Brain microvascular endothelial cell (primary cell): ENCODE measurements around the gene PLCB1.
"Not testable (repeated sequence)": the region's sequence is repeated elsewhere in the genome, so short reads cannot be mapped to it uniquely, and the experiment has no call there.

Experiments used
- DNase-seq: peaks from one replicate; pipeline ENCODE4 v3.0.0-alpha.2; 2020
- H3K27ac ChIP-seq: fragments of 250-450 bp; sonication (Bioruptor Pico); 2 replicates; pipeline ENCODE4 v1.5.1; 2020; ENCODE audit warnings: mild to moderate bottlenecking, moderate library complexity
- H3K27me3 ChIP-seq: fragments of 250-450 bp; sonication (Bioruptor Pico); replicated peaks from 2 replicates; pipeline ENCODE4 v1.5.1; 2020; ENCODE audit warnings: mild to moderate bottlenecking
- H3K36me3 ChIP-seq: fragments of 250-450 bp; sonication (Bioruptor Pico); replicated peaks from 2 replicates; pipeline ENCODE4 v1.5.1; 2020; ENCODE audit warnings: mild to moderate bottlenecking
- H3K4me3 ChIP-seq: 2 replicates; pipeline ENCODE4 v1.5.1; 2011; ENCODE audit warnings: low read depth, mild to moderate bottlenecking, control low read depth, low read length, moderate library complexity
- in situ Hi-C: cut with HindIII; loops from 2 replicates; pipeline ENCODE4 v1.10.0; 2017; ENCODE audit warnings: low sequenced_read_pairs, low pct_ligation_motif_present
- TF ChIP-seq, protein P1 (sequence below): IDR thresholded peaks from 2 replicates; pipeline ENCODE4 v1.5.1; 2011; ENCODE audit warnings: low read depth, mild to moderate bottlenecking, moderate library complexity, low read length, control low read depth, inconsistent platforms; ENCODE audit errors: missing control alignments

Gene PLCB1

DNA sequence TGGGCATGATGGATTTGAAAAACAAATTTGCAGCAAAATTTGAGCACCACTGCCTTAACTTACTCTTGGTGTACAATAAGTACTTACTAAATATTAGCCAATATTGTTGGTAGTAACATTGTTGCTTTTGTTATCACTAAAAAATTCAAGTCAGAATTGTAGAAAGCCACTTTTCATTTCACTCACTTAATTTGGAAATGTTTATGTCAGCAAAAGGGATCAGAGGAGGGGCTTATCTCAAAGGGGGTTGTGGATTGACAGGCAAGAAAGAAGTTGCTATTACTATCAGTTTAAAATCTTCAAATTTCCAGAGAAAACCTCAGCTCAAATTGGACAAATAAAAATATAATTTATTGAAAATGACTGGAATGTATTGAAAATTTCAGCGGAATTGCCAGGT lies 241.5 kb downstream of the PLCB1 start:
- Histone ChIP-seq H3K27me3 (no peaks in the 10 kb centered on the region), H3K36me3 (no peaks in the 10 kb centered on the region), H3K27ac (no peak overlapping the region), H3K4me3 (no peak overlapping the region)
- in situ Hi-C loops: no loop called here
- TF ChIP-seq, protein P1, sequence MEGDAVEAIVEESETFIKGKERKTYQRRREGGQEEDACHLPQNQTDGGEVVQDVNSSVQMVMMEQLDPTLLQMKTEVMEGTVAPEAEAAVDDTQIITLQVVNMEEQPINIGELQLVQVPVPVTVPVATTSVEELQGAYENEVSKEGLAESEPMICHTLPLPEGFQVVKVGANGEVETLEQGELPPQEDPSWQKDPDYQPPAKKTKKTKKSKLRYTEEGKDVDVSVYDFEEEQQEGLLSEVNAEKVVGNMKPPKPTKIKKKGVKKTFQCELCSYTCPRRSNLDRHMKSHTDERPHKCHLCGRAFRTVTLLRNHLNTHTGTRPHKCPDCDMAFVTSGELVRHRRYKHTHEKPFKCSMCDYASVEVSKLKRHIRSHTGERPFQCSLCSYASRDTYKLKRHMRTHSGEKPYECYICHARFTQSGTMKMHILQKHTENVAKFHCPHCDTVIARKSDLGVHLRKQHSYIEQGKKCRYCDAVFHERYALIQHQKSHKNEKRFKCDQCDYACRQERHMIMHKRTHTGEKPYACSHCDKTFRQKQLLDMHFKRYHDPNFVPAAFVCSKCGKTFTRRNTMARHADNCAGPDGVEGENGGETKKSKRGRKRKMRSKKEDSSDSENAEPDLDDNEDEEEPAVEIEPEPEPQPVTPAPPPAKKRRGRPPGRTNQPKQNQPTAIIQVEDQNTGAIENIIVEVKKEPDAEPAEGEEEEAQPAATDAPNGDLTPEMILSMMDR: no peak
- no peak for DNase-seq

GRCh38 chr20:8375898-8376297 lies 243.8 kb downstream of the PLCB1 start:
- Histone ChIP-seq H3K36me3 (no peaks in the 10 kb centered on the region), H3K27me3 (no peaks in the 10 kb centered on the region), H3K27ac (no peak overlapping the region), H3K4me3 (no peak overlapping the region)
- in situ Hi-C loops: no loop called here
- TF ChIP-seq, protein P1: no peak
- DNase-seq: peak; percentile 35

DNA sequence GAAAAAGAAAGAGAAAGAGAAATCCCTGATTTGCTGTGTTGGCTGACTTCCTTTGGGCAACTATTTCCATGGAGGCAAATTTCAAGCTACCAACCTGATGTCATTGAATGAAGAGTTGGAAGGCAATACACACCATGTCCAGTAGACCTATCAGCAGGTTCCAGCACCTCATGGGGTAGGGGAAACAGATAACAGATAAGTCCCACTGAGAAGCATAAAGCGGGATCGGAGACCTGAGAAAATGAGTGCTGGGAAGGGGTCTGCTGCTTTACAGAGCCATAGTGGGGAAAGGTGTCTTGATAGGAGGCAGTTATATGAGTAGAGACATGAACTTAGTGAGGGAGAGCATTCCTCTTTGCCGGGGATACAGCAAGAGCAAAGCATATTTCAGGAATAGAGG lies 244.9 kb downstream of the PLCB1 start:
- no peak for DNase-seq
- Histone ChIP-seq H3K4me3 (no peak overlapping the region), H3K36me3 (no peaks in the 10 kb centered on the region), H3K27ac (no peak overlapping the region), H3K27me3 (no peaks in the 10 kb centered on the region)
- in situ Hi-C loops: no loop called here
- TF ChIP-seq, protein P1: no peak

- H3K27ac ChIP-seq, H3K4me3 ChIP-seq, DNase-seq, H3K27me3 ChIP-seq, H3K36me3 ChIP-seq, in situ Hi-C loops: not testable (repeated sequence)
These were observed 247.1 kb downstream of the PLCB1 start for GRCh38 chr20:8379125-8379524.

DNA sequence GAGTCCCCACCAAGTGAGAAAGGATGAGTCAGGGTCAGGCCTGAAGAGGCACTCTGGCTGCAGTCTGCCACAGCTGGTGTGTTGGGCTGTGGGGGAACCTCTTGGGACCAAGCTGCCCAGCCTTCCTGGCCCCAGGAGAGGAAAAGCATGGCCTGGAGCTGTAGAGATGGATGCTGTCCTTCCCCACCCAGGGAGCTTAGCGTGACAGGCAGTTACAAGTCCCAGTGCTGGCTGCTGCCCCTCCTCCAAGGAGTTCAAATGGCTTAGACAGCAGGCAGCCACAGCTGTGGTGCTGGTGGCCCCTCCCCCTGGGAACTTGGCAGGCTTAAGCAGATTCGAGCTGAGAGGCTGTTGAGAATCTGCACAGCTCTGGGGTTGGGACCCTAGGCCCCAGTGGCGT lies 253.2 kb downstream of the PLCB1 start:
- DNase-seq: peak; percentile 73
- TF ChIP-seq, protein P1: no peak

DNA sequence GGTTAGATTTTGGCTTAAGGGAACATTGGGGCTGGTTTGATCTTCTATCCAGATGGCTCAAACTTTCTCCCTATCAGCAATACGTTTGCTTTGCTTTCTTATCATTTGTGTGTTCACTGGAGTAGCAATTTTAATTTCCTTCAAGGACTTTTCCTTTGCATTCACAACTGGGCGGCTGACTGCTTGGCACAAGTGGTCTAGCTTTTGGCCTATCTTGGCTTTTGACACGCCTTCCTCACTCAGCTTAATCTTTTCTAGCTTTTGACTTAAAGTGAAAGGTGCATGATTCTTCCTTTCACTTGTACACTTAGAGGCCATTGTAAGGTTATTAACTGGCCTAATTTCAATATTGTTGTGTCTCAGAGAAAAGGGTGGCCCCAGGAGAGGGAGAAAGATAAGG lies 254.9 kb downstream of the PLCB1 start:
- TF ChIP-seq, protein P1: no peak
- DNase-seq: no peak
- in situ Hi-C loops: no loop called here
- Histone ChIP-seq H3K36me3 (no peaks in the 10 kb centered on the region), H3K4me3 (no peak overlapping the region), H3K27ac (no peak overlapping the region), H3K27me3 (no peaks in the 10 kb centered on the region)

More for the DNA sequence above, 253.2 kb downstream of the PLCB1 start:
- Histone ChIP-seq H3K27me3 (no peaks in the 10 kb centered on the region), H3K36me3 (no peaks in the 10 kb centered on the region), H3K27ac (no peak overlapping the region), H3K4me3 (no peak overlapping the region)
- in situ Hi-C loops: no loop called here
